Karpas-422 (cell line): ENCODE results near the gene HGS. TPM values are rescaled to one million over a fixed set of nuclear protein-coding genes. Genes with fewer than 3 reads are reported as not detected.
A peak's percentile ranks its signal among the peaks of the same experiment; 100 is the strongest.
"Not testable (repeated sequence)": the region's sequence is repeated elsewhere in the genome, so short reads cannot be mapped to it uniquely, and the experiment has no call there.

Experiments
- DNase-seq: peaks from one replicate; pipeline ENCODE4 v3.0.0-alpha.2; 2015
- H2AFZ ChIP-seq: fragments of 200-600 bp; sonication (generic); 2 replicates; pipeline ENCODE4 v1.6.1; 2014; ENCODE audit warnings: antibody characterized with exemption, low read length, mixed read lengths
- H3K27ac ChIP-seq: fragments of 200-600 bp; sonication (generic); 2 replicates; pipeline ENCODE4 v1.5.1; 2014; ENCODE audit warnings: mild to moderate bottlenecking, low read length, moderate library complexity
- H3K27me3 ChIP-seq: fragments of 200-600 bp; sonication (generic); 2 replicates; pipeline ENCODE4 v1.6.1; 2014; ENCODE audit warnings: low read length, mixed read lengths
- H3K36me3 ChIP-seq: fragments of 200-600 bp; sonication (generic); 2 replicates; pipeline ENCODE4 v1.6.1; 2014; ENCODE audit warnings: low read length, mixed read lengths; ENCODE audit not compliant: insufficient read depth
- H3K4me1 ChIP-seq: fragments of 200-600 bp; sonication (generic); 2 replicates; pipeline ENCODE4 v1.6.1; 2014; ENCODE audit warnings: mild to moderate bottlenecking, low read length, mixed read lengths
- H3K4me2 ChIP-seq: fragments of 200-600 bp; sonication (generic); 2 replicates; pipeline ENCODE4 v1.6.1; 2014; ENCODE audit warnings: low read length, low read depth, mild to moderate bottlenecking; ENCODE audit not compliant: poor library complexity, severe bottlenecking
- H3K4me3 ChIP-seq: fragments of 200-600 bp; sonication (generic); 2 replicates; pipeline ENCODE4 v1.5.1; 2014; ENCODE audit warnings: mild to moderate bottlenecking, antibody characterized with exemption, low read length, mixed read lengths
- H3K79me2 ChIP-seq: fragments of 200-600 bp; sonication (generic); 2 replicates; pipeline ENCODE4 v1.6.1; 2014; ENCODE audit warnings: mild to moderate bottlenecking, low read length, mixed read lengths
- H3K9ac ChIP-seq: fragments of 200-600 bp; sonication (generic); 2 replicates; pipeline ENCODE4 v1.6.0; 2014; ENCODE audit warnings: low read length
- H3K9me2 ChIP-seq: fragments of 200-600 bp; sonication (generic), shearing (Covaris generic); replicated peaks from 2 replicates; pipeline ENCODE4 v1.6.0; 2014; ENCODE audit warnings: mild to moderate bottlenecking, low read length, moderate library complexity; ENCODE audit not compliant: insufficient read depth
- H3K9me3 ChIP-seq: fragments of 300-700, 200-600 bp; sonication (generic); 2 replicates; pipeline ENCODE4 v1.6.1; 2014; ENCODE audit warnings: low read length, mixed read lengths
- H4K20me1 ChIP-seq: fragments of 200-600 bp; sonication (generic); 2 replicates; pipeline ENCODE4 v1.6.1; 2014; ENCODE audit warnings: mild to moderate bottlenecking, antibody characterized with exemption, low read length, low read depth; ENCODE audit not compliant: insufficient read depth
- total RNA-seq: library from RNA; depleted of rRNA; stranded (reverse); fragments of >200 nt; shearing (Covaris generic); gene quantifications from 2 replicates; pipeline ENCODE4 v1.2.3, GENCODE V29; 2014; ENCODE audit warnings: low replicate concordance

Gene HGS
- total RNA-seq, 1 experiment from 2014 or later, result 57.2 TPM

DNA sequence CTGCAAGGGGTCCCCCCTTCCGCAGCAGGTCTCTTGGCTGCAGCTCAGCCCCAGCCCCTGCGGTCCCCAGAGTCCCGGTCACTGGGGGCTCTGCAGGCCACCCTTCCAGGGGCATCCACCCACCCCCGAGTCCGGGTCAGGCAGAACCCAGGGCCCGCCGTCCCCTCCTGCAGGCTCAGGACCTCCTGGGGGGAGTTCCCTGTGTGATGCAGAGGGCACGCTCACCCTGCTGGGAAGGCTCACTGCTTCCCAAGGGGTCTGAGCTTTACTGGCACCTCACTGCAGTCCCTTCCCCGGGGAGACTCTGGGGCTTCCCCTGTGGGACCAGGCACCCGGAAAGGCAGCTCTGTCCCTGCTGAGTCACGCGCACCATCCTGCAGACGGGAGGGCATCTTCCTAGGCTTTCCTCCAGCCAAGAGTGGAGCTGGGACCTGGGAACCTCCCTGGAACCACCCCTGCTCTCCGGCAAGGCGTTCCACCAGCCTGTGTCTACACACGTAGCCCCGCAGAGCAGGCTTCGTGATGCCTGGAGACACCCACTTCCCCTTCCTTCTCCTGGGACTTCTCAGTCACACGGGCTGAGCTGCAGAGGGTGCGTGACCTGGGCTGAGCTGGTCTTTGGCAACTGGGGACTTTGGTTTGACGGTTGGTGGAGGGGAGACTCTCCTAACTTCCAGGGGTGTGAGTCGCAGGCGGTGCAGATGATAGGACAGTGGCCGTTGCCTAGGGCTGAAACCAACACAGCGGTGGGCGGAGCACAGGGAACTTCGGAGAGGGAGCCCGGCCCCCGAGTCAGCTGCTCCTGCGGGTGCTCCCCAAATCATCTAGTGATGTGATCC, 51.7 kb downstream of the HGS start:
- H3K9me2 ChIP-seq, result no peaks in the 10 kb centered on the region
- H3K27me3 ChIP-seq, result no peaks in the 10 kb centered on the region
- no peaks in the 10 kb centered on the region for H3K9me3 ChIP-seq
- no peak overlapping the region for H3K27ac ChIP-seq
- H3K4me2 ChIP-seq, result peak overlapping the region; percentile 61
- peak; percentile 76 for DNase-seq
- H3K36me3 ChIP-seq, result no peaks in the 10 kb centered on the region
- H3K79me2 ChIP-seq, result no peaks in the 10 kb centered on the region
- peak overlapping the region; percentile 27; the same call in 1 of the 2 replicates for H3K4me3 ChIP-seq
- H3K9ac ChIP-seq, result peak overlapping the region; percentile 49
- H3K4me1 ChIP-seq, result peaks cover 22% of the 10 kb centered on the region
- H4K20me1 ChIP-seq, result no peaks in the 10 kb centered on the region
- H2AFZ ChIP-seq, result peak overlapping the region; percentile 89

DNA sequence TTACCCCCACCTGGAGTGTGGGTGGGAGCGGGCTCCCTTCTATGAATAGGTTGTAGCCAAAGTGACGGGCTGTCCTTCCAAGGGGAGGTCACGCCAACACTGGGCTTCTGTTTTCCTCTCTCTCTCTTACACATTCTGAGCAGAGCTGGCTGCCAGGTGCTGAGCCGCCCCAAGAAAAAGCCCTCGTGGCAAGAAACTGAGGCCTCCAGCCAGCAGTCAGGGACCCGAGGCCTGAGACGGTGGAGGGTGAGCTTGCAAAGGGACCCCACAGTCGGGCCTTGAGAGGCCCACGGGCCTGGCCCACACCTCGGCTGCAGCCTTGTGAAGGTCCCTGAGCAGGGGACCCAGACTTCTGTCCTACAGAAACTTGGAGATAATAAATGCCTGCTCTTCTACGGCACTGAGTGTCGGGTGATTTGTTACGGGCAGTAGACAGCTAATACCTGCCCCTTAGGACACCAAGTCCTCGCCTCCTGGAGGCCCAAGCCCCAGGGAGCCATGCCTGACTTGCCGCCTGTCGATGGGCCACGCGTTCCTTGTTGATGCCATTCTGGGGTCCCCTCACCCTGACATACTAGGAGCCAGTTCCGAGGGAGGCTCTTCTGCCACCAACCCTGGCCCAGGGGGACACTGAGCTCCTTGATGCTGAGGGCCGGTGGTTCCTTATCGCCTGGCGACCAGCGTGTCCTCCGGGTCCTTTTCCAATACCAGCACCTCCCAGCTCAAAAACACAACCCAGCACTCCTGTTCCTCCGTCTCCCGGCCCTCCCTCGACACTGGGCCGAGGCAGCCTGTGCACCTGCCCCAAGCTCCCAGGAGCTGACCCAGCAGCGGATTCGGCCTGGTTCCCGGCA, 54.4 kb downstream of the HGS start:
- Histone ChIP-seq H3K9ac (no peak overlapping the region), H3K9me3 (no peaks in the 10 kb centered on the region), H3K27me3 (no peaks in the 10 kb centered on the region)

DNA sequence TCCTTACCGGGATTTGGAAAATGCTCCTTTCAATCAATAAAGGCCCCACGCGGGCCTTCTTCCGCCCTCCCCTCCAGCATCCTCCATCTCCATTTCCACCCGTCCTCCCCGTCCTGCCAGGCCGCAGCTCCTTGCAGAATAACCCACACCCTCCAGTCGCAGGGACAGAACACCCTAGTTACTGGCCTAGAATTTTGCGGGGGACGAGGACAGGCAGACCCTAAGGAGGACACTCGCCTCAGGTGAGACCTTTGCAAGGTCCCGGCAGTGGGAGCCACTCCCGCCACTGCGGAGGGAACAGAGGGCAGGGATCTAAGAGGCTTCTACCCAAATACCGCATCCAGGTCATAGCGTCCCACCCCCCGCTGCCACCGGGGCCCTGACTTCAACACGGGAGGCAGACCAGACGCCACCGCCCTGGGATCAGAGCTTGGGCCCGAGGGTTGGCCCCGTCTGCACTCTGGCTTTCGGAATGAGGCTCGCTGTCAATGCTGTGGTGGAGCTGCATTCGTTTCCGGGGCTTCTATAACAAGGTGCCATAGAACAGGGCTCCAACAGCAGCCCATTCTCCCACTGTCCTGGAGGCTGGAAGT, 55.1 kb downstream of the HGS start:
- H3K27me3 ChIP-seq, result no peaks in the 10 kb centered on the region

More for the DNA sequence above, 54.4 kb downstream of the HGS start:
- Histone ChIP-seq H4K20me1 (no peaks in the 10 kb centered on the region), H3K36me3 (no peaks in the 10 kb centered on the region), H3K27ac (no peak overlapping the region), H3K4me3 (no peak overlapping the region), H3K9me2 (no peaks in the 10 kb centered on the region), H2AFZ (no peak overlapping the region), H3K79me2 (no peaks in the 10 kb centered on the region), H3K4me2 (no peak overlapping the region), H3K4me1 (peaks cover 14% of the 10 kb centered on the region)
- no peak for DNase-seq

DNA sequence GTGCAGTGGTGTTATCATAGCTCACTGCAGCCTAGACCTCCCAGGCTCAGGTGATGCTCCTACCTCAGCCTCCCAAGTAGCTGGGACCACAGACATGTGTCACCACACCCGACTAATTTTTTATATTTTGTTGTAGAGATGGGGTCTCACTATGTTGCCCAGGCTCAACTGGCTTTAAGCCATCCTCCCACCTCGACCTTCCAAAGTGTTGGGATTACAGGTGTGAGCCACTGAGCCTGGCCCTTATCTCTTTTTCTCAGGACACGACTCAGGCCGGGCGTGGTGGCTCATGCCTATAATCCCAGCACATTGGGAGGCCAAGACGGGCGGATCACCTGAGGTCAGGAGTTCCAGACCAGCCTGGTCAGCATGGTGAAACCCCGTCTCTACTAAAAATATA, 55.8 kb downstream of the HGS start:
- H3K36me3 ChIP-seq, H3K9me3 ChIP-seq, H3K9ac ChIP-seq, H2AFZ ChIP-seq, H3K4me3 ChIP-seq, DNase-seq, H3K27ac ChIP-seq, H4K20me1 ChIP-seq, H3K9me2 ChIP-seq, H3K4me2 ChIP-seq, H3K79me2 ChIP-seq, H3K27me3 ChIP-seq: not testable (repeated sequence)
- H3K4me1 ChIP-seq, result peaks cover 14% of the 10 kb centered on the region

More for the DNA sequence above, 55.1 kb downstream of the HGS start:
- no peaks in the 10 kb centered on the region for H3K36me3 ChIP-seq
- H3K27ac ChIP-seq, result no peak overlapping the region
- H3K4me3 ChIP-seq, result no peak overlapping the region
- no peaks in the 10 kb centered on the region for H3K9me3 ChIP-seq
- no peak for DNase-seq
- no peaks in the 10 kb centered on the region for H3K9me2 ChIP-seq
- H2AFZ ChIP-seq, result no peak overlapping the region
- peaks cover 14% of the 10 kb centered on the region for H3K4me1 ChIP-seq
- no peaks in the 10 kb centered on the region for H4K20me1 ChIP-seq
- H3K9ac ChIP-seq, result no peak overlapping the region
- no peaks in the 10 kb centered on the region for H3K79me2 ChIP-seq
- H3K4me2 ChIP-seq, result no peak overlapping the region

DNA sequence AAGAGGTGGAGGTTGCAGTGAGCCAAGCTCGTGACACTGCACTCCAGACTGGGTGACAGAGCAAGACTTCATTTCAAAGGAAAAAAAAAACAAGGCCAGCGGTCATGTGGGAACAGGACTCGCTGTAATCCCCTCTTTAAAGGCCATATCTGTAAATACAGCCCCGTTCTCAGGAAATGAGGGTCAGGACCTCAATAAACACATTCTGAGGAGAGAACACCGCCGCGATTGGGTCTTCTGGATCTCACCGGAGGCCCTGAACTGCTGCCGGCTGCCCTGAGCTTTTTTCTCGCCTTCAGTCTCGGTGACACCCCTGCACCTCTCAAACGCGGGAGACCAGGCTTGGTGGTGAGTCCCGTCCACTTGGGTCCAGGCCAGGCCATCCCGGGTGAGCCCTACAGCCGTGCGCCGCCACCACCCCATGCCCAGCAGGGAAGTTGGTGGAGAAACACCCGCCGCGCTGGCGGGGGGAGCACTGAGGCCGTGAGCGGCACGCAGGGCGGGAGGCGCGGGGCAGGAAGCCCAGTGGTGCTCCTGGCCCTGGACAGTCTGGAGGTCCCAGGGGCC, 56.7 kb downstream of the HGS start:
- Histone ChIP-seq H3K4me2 (no peak overlapping the region), H3K9me2 (no peaks in the 10 kb centered on the region), H3K4me1 (peaks cover 6% of the 10 kb centered on the region), H4K20me1 (no peaks in the 10 kb centered on the region), H3K36me3 (no peaks in the 10 kb centered on the region), H3K79me2 (no peaks in the 10 kb centered on the region), H3K9me3 (no peaks in the 10 kb centered on the region), H2AFZ (no peak overlapping the region), H3K4me3 (no peak overlapping the region), H3K9ac (no peak overlapping the region), H3K27me3 (no peaks in the 10 kb centered on the region), H3K27ac (no peak overlapping the region)
- DNase-seq, result no peak

DNA sequence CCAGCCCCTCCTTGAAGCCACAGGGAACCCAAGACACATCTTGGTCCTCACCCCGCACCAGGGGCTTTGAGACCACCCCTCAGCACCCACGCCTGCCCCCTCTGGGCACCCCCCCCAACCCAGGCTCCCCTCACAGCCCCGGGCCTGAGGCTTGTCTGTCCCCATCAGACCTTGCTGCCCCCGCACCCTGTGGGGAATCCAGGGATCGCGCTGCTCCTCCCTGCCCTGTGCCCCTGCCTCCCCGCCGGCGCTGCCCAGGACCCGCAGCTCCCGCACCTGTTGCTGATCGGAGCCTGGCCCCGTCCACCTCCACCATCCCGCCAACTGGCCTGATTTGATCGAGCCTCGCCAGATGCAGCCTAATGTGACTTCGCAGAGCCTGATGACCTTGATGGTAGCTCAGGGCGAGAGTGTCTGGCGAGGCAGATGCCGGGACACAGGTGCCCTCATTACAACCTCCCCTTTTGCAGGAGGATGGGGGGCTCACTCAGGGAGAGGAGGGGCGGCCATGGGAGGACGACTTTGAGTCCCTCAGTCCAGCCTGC, 57.3 kb downstream of the HGS start:
- Histone ChIP-seq H3K9ac (no peak overlapping the region), H2AFZ (no peak overlapping the region), H3K27me3 (no peaks in the 10 kb centered on the region), H3K9me2 (no peaks in the 10 kb centered on the region), H3K79me2 (no peaks in the 10 kb centered on the region), H4K20me1 (no peaks in the 10 kb centered on the region), H3K4me2 (no peak overlapping the region), H3K4me1 (no peaks in the 10 kb centered on the region), H3K4me3 (no peak overlapping the region), H3K9me3 (no peaks in the 10 kb centered on the region), H3K27ac (no peak overlapping the region), H3K36me3 (no peaks in the 10 kb centered on the region)
- DNase-seq, result no peak

DNA sequence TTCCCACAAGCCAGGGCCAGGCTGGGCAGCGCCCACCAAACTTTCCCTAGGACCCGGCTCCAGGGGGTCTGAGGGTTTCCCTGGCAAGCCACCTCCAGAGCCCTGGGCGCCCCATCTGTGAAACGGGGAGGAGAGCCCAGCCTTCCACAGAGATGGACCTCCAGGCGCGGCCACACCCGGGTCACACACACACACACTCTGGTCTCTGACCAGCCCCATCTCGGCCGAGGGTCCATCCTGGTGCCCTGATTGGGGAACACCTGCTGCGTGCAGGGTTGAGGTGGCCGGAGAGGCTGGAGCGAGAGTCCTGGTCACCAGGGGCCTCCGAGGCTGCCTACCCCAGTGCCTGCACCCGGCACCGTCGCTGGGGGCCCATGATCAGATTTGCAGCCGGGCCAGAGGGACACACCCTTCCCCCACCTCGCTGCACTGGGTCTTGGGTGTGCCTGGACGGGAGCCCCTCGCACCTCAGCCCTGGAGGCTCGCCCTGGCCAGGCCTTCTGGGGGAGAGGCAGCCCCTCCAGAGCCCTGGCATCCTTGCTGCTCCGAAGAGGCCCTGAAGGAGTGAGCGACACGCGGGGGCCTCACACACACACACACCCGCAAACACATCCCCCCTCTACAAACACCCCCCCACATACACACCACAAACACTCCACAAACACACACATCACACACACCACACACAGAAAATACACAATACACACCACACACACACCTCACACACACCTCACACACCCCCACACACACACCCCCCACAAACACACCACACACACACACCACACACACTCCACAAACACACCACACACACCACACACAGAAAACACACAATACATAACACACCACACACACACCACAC, 58.0 kb downstream of the HGS start:
- no peaks in the 10 kb centered on the region for H3K9me2 ChIP-seq
- no peak overlapping the region for H3K27ac ChIP-seq
- no peak for DNase-seq
- H4K20me1 ChIP-seq, result no peaks in the 10 kb centered on the region
- no peaks in the 10 kb centered on the region for H3K27me3 ChIP-seq
- H3K79me2 ChIP-seq, result no peaks in the 10 kb centered on the region
- no peak overlapping the region for H3K4me2 ChIP-seq
- no peak overlapping the region for H3K4me3 ChIP-seq
- H2AFZ ChIP-seq, result no peak overlapping the region
- no peaks in the 10 kb centered on the region for H3K36me3 ChIP-seq
- no peak overlapping the region for H3K9ac ChIP-seq
- no peaks in the 10 kb centered on the region for H3K4me1 ChIP-seq
- H3K9me3 ChIP-seq, result no peaks in the 10 kb centered on the region
